Occipital lobe (tissue), 2 donors: ENCODE results near the gene XDH. TPM values are rescaled to one million over a fixed set of nuclear protein-coding genes. Genes with fewer than 3 reads are reported as not detected.
A peak's percentile ranks its signal among the peaks of the same experiment; 100 is the strongest.

ENCODE experiments used
- DNase-seq: peaks from one replicate; lab custom pipeline; 2025; lab: John Stamatoyannopoulos, UW
- total RNA-seq: library from RNA; depleted of rRNA; stranded (reverse); fragments of >200 nt; gene quantifications from one replicate; pipeline ENCODE4 v1.2.3, GENCODE V29; 2014

Gene XDH
- total RNA-seq, 1 donor from 2014 or later: not detected

DNA sequence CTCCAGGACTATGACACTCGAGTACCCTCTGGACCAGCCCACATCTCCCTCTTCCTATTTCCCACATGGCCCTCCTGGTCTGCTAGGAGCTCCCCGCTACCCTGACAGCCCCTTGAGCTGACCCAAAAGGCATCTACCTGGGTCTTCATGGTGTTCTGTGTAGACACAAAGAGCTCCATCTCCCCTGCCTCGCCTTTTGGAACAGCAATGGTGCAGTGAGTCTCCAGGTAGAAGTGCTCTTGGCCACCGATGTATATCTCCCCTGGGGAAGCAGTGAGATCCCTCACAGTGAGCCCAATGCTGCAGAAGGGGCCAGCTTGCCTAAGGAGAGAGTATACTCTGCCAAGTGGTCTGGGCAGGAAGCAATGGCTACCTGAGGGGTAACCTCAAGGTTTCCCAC is 47.8 kb downstream of the XDH start:
- no peak for DNase-seq

DNA sequence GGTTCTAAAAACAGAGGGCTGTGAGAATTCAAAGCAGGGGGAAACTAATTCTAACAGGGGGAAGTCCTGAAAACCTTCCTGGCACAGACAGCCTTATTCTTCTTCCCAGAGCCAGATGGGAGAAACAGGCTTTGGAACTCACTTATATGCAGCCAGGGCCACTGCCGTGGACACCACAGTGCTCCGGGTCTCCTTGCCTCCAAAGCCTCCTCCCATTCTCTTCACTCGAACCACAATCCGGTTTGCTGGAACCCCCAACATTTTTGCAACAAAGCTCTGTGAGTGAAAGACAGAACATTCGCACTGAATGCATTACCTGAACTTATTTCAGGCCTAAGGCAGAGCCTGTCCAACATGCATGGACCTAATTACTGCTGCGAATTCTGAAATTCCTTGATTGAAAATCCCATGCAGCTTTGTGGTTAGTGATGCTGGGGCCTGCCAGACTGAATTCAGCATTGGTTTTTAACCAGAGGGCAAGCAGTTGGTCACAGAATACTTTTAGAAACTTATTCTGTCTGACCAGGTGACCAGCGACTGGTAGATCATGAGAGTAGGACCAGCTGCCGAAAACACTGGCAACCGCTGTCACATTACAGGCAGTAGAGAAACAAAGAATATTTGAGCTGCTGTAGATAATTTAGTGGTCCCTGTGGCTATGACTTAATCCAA is 48.6 kb downstream of the XDH start:
- DNase-seq: no peak

DNA sequence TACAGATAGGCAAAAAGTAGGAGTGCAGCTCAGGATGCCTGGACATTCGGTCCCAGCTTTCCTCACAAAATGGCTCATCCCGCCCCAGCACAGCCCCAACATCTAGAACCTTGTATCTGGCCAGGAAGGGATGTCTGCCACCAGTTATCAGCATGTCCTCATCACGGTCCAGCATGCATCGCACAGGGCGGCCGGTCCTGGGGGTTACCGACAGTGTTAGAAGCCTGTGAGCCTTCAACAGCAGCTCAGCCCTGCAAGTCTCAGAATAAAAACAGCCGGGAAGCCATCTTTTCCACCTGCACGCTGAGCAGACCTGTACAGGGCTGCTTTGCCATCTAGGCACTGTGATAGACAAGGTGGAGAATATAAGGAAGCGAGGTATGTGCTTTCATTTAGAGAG is 49.2 kb downstream of the XDH start:
- no peak for DNase-seq

DNA sequence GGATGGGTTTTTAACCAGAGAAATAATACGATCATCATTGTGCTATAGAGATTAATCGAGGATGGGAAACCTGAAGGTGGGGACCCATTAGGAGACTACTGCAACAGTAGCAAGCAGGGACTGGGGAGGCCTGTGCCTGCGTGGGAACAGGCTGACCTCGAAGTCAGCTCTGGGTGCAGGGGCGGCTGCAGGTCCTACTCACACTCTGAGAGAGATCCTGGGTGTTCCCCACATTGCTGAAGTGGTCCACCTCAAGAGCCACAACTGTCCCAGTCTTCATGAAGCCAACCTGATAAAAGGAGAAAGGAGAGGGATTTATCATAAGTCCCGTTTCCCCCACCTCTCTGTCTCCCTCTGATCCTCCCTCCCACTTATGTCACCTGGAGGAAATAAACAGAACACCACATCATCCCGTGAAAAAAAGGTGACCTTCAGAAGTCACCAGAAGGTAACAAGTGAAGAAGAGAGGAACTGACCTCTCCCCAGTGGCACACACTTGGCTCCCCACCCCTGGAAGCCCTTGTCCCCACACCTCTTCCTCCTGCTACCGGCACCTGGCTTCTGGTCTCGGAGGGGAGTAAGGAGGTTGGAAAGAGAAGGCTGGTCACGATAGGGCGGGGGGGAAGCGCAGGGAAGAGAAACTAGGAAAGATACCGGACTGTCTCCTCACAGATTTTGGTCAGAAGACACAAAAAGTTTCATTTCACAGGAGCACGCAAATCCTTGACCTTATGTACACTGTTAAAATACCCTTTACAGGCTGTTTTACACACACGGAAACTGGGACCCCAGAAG is 50.4 kb downstream of the XDH start:
- no peak for DNase-seq

DNA sequence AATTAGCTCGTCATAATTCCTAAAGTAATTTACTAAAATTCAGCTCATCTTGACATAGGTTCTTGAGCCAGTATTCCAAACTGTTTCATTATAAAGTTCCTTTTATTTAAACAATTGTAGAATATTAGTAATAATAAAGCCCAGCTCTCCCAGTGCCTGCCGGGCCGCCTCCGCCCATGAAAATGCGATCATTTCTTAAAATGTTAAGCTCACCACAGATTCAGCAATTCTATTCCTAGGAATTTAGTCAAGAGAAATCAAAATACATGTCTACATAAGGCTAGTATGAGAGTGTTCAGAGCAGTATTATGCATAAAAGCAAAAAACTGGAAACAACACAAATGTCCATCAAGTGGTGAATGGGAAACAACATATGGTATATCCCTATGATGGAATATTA is 52.0 kb downstream of the XDH start:
- no peak for DNase-seq

DNA sequence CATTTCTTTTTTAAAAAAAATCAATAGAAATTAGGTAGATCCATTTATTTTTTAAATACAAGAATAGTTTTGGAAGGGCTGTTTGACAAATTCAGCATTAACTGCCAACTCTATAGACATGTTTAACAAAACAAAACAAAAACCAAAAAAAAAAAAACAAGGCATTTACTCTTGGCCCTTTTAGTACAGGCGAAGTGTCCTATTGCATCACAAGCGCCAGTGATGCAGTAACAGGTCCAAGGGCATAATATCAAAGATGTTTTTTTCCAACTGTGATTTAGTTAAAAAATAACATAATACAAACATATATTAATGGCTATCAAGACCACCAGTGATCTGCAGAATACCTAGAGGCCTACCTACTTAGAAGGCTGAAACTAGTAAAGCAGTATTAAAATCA is 55.3 kb downstream of the XDH start:
- no peak for DNase-seq

DNA sequence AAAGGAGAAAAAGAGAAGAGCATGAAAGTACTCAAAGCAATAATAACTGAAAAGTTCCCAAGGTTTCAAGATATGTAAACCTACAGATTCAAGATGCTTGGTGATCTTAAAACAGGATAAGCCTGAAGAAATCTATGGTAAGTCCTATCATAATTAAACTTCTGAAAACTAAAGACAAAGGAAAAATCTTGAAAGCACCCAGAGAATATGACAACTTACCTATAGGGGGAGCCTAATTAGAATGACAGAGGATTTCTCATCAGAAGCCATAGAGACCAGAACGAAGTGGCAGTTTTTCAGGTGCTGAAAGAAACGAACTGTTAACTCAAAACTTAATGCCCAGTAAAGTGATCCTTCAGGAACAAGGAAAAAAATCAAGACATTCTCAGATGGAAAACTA is 59.7 kb downstream of the XDH start:
- DNase-seq: no peak

DNA sequence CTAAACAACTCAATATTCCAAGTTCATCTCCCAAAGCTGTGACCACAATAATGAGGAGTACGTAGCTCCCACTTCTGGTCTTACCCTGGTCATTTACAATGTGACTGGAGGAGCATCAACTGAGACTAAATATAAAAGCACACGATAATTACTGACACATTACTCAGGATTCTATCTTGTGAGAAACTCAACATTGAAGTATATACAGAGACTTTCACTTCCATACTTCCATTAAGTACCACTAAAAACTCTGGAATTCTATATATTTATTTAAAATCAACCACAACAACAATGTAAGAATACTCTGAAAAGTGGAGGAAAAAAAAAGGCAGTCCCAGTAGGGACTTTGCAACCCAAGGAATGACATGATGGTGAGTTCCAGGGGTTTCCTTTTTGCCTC is 61.4 kb downstream of the XDH start:
- DNase-seq: no peak

DNA sequence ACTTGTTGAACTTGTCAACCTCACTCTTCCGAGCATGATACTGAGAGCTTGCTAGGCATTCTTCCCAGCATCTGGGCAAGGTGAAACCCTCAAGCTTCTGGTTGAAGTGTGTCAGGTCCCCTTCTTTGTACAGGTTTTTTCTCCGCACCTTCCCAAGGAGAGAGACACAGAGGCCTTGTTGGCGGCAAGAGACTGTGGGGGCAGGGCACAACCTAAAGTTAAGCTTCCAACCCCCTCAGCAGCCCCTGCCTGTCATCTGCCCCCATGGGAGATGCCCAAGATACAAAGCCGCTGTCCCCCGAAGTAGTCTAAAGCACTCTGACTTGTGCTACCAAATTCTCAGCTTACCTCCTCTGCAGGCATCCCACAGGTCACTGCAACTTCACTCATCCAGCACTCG is 64.9 kb downstream of the XDH start:
- DNase-seq: no peak

DNA sequence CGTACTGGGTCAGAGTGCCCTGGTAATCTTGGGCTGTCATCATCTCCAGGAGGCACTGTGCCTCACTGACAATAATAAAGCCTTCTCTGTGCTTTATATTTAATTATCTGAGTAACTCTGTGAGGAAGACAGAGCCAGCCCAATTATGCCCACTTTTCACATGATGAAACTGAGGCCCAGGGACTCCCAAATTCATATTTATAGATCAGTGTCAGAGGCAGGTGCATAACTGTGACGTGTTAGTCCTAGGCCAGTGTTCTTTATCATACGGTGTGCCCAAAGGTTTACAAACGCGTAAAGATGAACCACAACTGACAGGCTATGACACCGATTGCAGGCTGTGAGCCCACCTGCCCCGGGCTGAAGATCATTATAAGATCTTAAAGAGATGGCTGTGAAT is 65.4 kb downstream of the XDH start:
- no peak for DNase-seq

DNA sequence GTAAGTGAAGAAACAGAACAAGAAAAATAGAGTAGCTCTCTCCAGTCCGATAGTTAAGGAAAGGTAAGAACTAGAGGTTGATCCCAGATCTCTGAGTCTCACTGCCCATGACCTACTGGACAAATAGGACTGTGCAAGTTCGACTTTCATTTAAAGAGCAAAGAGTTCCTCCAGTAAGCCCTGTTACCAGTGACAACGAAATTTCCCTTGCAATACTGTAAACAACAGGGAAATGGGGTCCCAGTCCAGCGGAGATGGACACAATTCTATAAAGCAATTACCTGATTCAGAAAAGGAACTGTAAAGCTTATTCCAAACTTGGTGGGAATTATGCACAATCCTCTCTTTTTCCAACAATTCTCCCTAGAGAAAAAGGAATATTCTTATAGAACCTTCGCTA is 65.9 kb downstream of the XDH start:
- DNase-seq: no peak

DNA sequence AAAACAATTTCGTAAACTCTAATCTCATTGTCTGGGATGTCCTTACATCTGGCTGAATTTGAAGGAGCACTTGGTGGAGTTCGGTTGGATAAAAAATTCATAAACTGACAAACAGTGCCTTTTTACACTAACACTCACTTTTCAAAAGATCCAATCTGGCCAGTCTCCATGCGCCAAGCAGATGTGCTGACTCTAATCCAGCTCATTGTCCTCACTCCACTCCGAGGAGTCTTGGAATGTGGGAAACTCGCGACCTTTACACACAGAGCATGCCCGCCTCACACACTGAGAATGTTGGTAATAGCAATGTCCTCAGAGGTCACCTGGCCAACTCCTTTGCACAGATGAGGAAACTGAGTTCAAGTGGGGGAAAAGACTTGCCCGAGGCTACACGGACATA is 66.8 kb downstream of the XDH start:
- DNase-seq: no peak

DNA sequence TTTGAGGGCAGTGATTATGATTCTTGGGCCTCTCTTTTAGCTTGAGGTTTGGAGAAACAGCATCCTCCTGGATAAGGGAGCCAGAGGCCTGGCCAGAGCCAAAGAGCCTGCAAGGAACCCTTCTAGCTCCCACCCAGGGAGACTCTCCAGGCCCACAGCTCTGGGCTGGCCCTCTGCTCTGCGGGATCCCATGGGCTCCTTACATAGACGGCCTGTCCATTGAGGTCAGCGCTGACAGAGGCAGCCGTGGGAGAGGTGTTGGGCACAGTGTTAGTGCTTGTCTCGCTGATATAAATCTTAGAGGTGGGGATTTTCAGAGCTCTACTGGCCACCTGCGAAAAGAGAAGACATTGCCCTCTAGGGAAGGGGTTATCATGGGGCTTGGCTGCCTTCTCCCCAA is 67.2 kb downstream of the XDH start:
- DNase-seq: no peak

DNA sequence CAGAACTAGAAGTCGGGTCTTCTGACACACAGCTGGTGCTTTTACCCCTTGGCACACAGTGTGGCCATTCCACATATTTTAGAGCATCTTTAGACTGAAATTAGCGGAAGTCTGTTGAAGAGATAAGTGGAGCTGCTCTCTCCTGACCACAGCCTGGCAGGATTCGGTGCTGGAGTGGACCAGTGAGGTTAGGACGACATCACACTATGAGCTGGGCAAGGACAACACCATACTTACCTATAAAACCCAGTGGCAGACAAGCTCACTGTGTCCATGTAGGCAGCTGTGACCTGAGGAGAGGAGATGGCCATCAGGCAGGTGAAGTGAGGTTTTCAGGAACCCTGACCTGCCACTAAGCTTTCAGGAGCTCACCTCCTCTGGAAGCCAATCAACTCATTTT is 70.1 kb downstream of the XDH start:
- no peak for DNase-seq

DNA sequence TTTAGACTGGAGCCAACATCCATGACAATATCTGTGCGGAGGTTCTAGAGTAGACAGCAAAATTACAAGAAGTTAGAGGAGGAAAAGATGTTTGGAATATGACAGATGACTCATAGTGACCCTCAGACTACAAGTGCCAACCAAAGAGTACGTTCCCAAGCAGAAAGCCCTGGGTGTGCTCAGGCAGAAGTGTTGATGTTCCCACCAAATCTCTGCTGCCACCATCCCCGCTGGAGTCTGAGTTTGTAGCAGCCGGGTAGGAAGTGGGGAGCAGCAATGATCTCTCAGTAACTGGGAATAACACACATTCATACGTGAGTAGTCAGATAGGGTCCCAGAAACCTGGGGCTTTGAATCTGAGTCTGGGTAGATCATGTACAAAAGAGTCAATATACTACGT is 73.2 kb downstream of the XDH start:
- DNase-seq: no peak

DNA sequence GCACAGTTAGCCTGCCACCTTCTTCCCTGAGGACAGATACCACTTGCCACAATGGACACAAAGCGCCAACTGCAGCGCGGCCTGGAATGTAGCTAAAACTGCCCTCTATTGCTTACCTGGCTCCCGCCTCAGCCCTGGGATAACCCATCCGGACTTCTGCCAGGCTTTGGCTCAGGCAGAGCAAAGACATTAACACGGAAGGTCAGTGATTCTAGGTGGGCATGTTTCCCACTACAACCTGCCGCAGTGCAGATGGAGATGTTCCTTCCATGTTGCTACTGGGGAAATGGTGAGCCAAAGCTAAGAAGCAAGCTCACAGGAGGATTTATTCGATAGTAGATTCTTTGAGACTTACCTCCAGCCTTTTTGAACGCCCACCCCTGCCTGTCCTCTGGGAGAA is 74.8 kb downstream of the XDH start:
- DNase-seq: no peak

DNA sequence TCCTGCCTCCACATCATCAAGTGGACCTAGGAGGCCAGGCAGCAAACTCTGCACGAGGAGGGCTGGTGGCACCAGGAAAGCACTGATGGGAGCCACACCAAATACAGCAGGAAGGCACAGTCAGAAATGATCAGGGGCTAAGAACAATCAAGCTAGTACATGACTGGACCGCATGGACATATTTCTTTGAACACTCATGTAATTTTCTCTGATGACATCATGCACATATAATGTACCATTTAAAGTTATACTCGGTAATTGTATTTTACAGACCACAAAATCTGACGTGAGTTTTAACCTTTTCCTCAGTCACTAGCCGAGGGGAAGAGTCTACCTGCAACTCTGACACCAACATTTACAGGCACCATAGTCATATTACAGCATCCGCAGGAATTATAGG is 76.7 kb downstream of the XDH start:
- no peak for DNase-seq

DNA sequence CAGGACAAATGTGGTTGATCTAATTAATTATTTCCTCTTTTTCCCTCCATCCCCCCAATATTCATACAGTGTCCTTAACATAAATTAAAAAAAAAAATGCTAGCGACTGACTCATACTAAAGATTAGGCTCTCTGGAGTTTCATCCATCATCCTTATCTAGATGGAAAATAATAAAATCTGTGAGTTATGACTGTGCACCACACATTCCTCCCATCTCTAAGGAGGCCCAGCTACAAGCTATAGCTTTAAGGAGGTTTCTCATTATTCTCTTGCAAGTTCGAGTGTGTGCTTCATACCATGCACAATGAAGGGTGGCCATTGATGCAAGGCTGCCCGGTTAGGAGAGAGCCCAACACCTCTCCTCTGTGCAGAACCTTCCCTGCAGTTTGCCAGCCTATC is 77.3 kb downstream of the XDH start:
- DNase-seq: no peak

DNA sequence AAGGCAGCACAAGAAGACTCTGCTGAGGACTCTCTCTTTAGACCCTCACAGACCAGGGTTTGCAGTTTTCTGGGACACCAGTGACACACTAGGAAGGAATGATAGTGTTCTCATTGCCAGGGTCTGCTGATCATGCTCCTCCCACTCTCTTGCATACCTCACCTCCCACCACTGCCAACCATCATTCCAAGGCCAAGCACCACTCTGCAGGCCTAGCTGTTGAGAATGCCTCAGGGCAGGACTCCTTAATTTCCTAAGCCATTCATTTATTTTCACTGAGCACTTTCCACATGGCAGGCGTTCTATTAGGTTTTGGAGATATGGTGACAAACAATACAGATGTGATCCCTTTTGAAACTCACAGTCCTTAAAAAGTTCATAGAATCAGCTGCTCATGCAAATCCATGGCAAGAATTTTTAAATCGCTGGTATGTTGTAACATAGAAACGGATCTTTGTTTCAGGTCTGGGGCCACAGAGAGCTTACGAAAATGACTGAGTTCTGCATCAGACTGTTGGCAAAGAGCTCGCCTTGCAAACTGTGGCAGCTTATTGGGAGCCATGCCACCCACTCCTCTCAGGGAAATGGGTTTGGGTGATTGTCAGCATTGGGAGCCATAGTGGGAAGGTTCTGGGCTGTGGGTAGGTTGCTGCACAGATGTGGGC is 78.5 kb downstream of the XDH start:
- DNase-seq: no peak

DNA sequence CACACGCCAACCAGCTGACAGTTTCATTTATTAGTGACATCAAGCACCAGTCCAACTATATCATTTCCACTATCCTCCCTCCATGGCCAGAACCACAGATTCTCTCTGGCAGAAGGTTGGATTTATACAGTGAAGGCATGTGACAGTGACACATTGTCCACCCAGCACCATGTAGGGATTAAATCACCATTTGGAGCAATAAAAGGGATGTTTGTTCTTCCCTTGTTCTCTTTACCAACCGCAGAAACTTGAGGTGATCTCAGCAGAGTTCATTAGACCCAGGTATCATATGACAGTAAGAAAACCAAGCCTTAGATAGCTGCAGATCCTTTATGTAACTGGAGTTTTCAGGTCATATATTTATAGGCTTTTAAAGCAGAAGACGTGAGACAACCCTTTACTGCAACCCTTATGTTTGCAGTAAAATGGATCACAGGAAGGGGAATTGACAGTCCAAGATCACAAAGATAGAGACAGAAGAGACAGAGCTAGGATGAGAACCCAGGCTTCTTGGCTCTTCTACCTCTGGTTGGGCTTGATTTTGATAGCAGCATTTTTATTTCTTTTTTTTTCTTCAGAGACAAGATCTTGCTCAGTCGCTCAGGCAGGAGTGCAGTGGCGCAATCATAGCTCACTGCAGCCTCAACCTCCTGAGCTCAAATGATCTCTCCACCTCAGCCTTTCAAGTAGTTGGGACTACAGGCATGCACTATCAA is 80.1 kb downstream of the XDH start:
- DNase-seq: no peak

DNA sequence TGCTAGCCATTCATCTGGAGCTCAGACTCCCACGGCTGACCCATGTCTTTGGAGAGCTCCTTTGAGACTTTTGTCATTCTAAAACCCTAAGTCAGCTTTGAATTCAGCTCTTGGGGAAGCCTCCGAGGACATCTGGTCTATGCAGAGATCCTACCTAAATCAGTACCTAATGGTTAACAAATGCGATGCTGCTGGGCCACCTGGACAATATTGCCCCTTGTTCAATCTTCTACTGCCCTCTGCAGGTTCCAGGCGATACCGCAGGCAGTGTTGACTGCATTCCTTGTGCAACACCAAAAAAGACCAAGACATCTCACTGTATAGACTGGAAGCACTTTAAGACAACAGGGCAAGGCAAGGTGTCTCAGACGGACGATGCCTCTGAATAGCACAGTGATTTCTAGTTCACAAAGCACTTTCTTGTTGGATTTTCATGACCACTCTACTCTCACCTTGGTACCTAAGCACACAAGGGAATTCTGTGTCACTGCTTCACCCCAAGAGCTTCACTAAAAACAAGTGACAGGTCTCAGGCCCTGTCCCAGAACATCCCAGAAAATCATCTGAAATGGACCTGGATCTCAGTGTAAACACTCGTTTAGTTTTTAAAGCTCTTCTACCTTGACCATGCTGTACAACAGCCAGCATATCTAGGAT is 80.9 kb downstream of the XDH start:
- DNase-seq: peak; percentile 71

DNA sequence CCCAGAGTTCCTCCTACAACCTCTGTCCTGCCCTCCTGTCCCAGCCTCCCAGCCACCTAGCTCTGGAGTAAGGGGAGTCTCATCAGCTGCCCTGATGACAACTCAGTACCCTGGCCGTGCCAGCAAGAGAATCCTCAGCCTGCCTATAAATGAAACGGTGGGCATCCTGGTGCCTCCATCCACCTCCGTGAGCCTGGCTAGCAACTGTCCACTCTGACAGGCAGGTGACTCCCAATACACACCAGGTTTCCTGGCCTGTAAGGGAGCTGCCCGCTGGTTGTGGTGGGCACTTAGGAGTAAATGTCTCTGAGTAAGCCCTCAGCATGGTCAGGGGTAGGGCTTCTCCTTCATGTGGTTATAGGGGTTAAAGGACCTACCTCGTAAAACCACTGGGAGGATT is 81.5 kb downstream of the XDH start:
- no peak for DNase-seq
